Liver (tissue), 9 donors: Measurements from ENCODE around the gene WDR49. TPM values are rescaled to one million over a fixed set of nuclear protein-coding genes. Genes with fewer than 3 reads are reported as not detected.

Source experiments
- DNase-seq: peaks from one replicate; pipeline ENCODE4 v3.0.0-alpha.2; 2017; ENCODE audit warnings: low spot score
- H3K27ac ChIP-seq, 2 donors: one replicate each; pipeline ENCODE4 v1.7.0; 2013; ENCODE audit warnings: inconsistent platforms in 2 of 2, low read length in 2 of 2, control low read depth in 1 of 2, low read depth in 1 of 2, mild to moderate bottlenecking in 1 of 2
- H3K27me3 ChIP-seq, 4 donors: one replicate each; pipeline versions ENCODE4 v1.6.1 to v1.7.0; 2013; ENCODE audit warnings: low read length in 3 of 4, inconsistent platforms in 1 of 4, mild to moderate bottlenecking in 1 of 4, moderate library complexity in 1 of 4; ENCODE audit not compliant: control insufficient read depth in 4 of 4, insufficient read depth in 4 of 4
- H3K36me3 ChIP-seq, 4 donors: one replicate each; pipeline versions ENCODE4 v1.6.1 to v1.7.0; 2013; ENCODE audit warnings: low read length in 3 of 4, mild to moderate bottlenecking in 3 of 4, low read depth in 1 of 4, moderate library complexity in 1 of 4; ENCODE audit not compliant: control insufficient read depth in 4 of 4, insufficient read depth in 3 of 4
- H3K4me1 ChIP-seq, 4 donors: one replicate each; pipeline versions ENCODE4 v1.6.1 to v1.7.0; 2013; ENCODE audit warnings: low read length in 3 of 4, mild to moderate bottlenecking in 3 of 4, moderate library complexity in 1 of 4; ENCODE audit not compliant: control insufficient read depth in 4 of 4, insufficient read depth in 4 of 4
- H3K4me3 ChIP-seq, 3 donors: one replicate each; pipeline versions ENCODE4 v1.6.1 to v1.7.0; 2013; ENCODE audit warnings: low read length in 3 of 3, control low read depth in 1 of 3, low read depth in 1 of 3, mild to moderate bottlenecking in 1 of 3
- H3K9ac ChIP-seq, 2 donors: one replicate each; pipeline ENCODE4 v1.7.0; 2013; ENCODE audit warnings: low read length in 2 of 2, mild to moderate bottlenecking in 2 of 2, moderate library complexity in 2 of 2, control low read depth in 1 of 2, low read depth in 1 of 2
- H3K9me3 ChIP-seq, 4 donors: one replicate each; pipeline versions ENCODE4 v1.6.1 to v1.7.0; 2013; ENCODE audit warnings: low read length in 3 of 4; ENCODE audit not compliant: control insufficient read depth in 4 of 4
- ATF3 ChIP-seq: IDR thresholded peaks from 2 replicates; pipeline ENCODE4 v1.6.1; 2016; ENCODE audit warnings: antibody characterized with exemption
- CTCF ChIP-seq: fragments of 150-350 bp; IDR thresholded peaks from 2 replicates; pipeline ENCODE4 v1.5.1; 2017; ENCODE audit warnings: improper control_type of control experiment, low read depth, low read length; ENCODE audit not compliant: missing input control
- EGR1 ChIP-seq, 2 donors: IDR thresholded peaks; 2 replicates each; pipeline ENCODE4 v1.6.1; 2016 to 2018; ENCODE audit warnings: antibody characterized with exemption in 2 of 2, low read depth in 2 of 2
- FOXA1 ChIP-seq: IDR thresholded peaks from 2 replicates; pipeline ENCODE4 v1.6.1; 2016; ENCODE audit warnings: antibody characterized with exemption
- FOXA2 ChIP-seq: IDR thresholded peaks from 2 replicates; pipeline ENCODE4 v1.6.1; 2016; ENCODE audit warnings: antibody characterized with exemption
- HNF4A ChIP-seq, 2 donors: conservative IDR thresholded peaks; 2 replicates each; pipeline ENCODE4 v1.6.1; 2016; ENCODE audit warnings: antibody characterized with exemption in 2 of 2, mild to moderate bottlenecking in 2 of 2
- JUND ChIP-seq, 2 donors: IDR thresholded peaks; 2 replicates each; pipeline ENCODE4 v1.6.1; 2016; ENCODE audit warnings: antibody characterized with exemption in 2 of 2
- NR2F2 ChIP-seq: IDR thresholded peaks from 2 replicates; pipeline ENCODE4 v1.6.1; 2016; ENCODE audit warnings: antibody characterized with exemption
- RAD21 ChIP-seq, 2 donors: IDR thresholded peaks; 2 replicates each; pipeline ENCODE4 v1.6.1; 2016; ENCODE audit warnings: antibody characterized with exemption in 2 of 2, mild to moderate bottlenecking in 2 of 2
- REST ChIP-seq: IDR thresholded peaks from 2 replicates; pipeline ENCODE4 v1.6.1; 2016; ENCODE audit warnings: antibody characterized with exemption, mild to moderate bottlenecking
- ZBTB33 ChIP-seq: IDR thresholded peaks from 2 replicates; pipeline ENCODE4 v1.6.1; 2016; ENCODE audit warnings: antibody characterized with exemption
- WGBS: extraction: QIAGEN DNeasy Blood & Tissue Kit; methylation state at CpG from one replicate; pipeline ENCODE4 v1.1.7; 2013; 5-methylcytosine and 5-hydroxymethylcytosine counted together
- polyA plus RNA-seq, 2 donors: library from polyadenylated mRNA; stranded (reverse) in 1 of 2; unstranded in 1 of 2; fragments of 200-250 nt in 1 of 2; fragments of >200 nt in 1 of 2; fragmentation: Nextera tagmentation in 1 of 2; extraction: Ambion mirVana in 1 of 2; gene quantifications; one replicate each; pipeline versions ENCODE4 v1.2.1 to v1.2.3, GENCODE V29; 2013 to 2015
- total RNA-seq, 2 donors: library from RNA; depleted of rRNA; stranded (reverse); fragments of >200 nt; gene quantifications; one replicate each; pipeline ENCODE4 v1.2.3, GENCODE V29; 2014
- donor health status: healthy.
- donor health status: healthy.
- donor health status: healthy.
- donor health status: healthy.
- donor health status: healthy.

The WDR49 gene
- total and polyA plus RNA-seq, 4 donors: 0.23 to 0.42 TPM; not detected in 2

GRCh38 chr3:167445491-167445890, 208.3 kb downstream of the WDR49 start:
- Histone ChIP-seq H3K9me3 (no peaks in the 10 kb centered on the region), H3K4me3 (no peak overlapping the region), H3K27me3 (no peaks in the 10 kb centered on the region), H3K27ac (no peak overlapping the region), H3K4me1 (no peaks in the 10 kb centered on the region), H3K36me3 (no peaks in the 10 kb centered on the region), H3K9ac (no peak overlapping the region)
- TF ChIP-seq CTCF (no peak), NR2F2 (no peak), REST (no peak), EGR1 (IDR thresholded peaks at IDR 0.05; ENCODE audit: low read depth in 2 of 2) (no peak), FOXA1 (no peak), HNF4A (conservative IDR thresholded peaks at IDR 0.05) (no peak)
- no peak for DNase-seq

- Histone ChIP-seq H3K27ac (no peak overlapping the region), H3K9me3 (peaks cover 0 to 3% (median 0%) of the 10 kb centered on the region in 4 donors), H3K27me3 (no peaks in the 10 kb centered on the region), H3K4me1 (no peaks in the 10 kb centered on the region), H3K36me3 (no peaks in the 10 kb centered on the region), H3K4me3 (no peak overlapping the region), H3K9ac (no peak overlapping the region)
- no peak for TF ChIP-seq ZBTB33
- no peak for TF ChIP-seq ATF3
- TF ChIP-seq JUND (IDR thresholded peaks at IDR 0.05): no peak
- no peak for TF ChIP-seq FOXA1
- TF ChIP-seq NR2F2: no peak
- TF ChIP-seq RAD21 (IDR thresholded peaks at IDR 0.05): no peak
- no peak for TF ChIP-seq FOXA2
- 73% methylated on average over 2 of the region's 2 CpGs for WGBS
- no peak for DNase-seq
Measured at GRCh38 chr3:167441256-167441655, 212.5 kb downstream of the WDR49 start.
